OCI-M1 (cell line): ENCODE data around the gene HIPK2.

ENCODE experiments used
- DNase-seq: peaks from one replicate; lab custom pipeline; 2025; lab: John Stamatoyannopoulos, UW

Gene HIPK2

DNA sequence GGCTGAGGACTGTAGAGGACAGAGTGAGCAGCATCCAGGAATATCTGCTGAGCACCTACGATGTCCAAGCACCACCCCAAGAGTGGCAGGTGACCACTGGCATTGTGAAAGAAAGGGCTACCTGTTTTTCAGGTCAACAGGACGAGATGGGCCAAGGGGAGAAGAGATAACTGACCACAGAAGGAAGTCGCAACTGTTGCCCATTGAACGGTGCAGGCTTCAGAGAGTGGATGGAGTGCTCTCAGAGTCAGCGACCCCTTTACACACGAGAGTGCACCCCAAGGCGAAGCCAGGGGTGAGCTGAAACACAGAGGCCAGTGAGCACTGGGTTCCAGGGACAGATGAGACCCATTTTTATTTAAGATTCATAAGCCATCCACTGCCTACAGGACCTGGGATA, 42.3 kb downstream of the HIPK2 start:
- no peak for DNase-seq

DNA sequence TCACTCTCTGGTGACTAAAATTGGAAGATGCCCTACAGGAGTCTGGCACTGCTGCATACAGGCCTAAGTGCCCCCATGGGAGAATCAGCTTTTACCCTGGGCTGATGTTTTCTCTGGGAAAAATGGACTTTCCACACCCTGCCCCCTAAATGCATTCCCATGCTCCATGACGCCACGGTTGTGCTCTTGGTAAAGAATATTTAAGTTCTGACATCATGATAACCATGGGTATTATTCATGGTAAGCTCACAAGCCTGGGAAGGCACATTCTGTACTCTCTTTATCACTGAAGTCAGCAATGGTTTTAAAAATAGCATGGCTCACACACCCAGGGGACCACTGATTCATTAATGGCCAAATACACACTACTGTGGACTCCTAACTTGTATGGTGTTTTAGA, 43.4 kb downstream of the HIPK2 start:
- no peak for DNase-seq

DNA sequence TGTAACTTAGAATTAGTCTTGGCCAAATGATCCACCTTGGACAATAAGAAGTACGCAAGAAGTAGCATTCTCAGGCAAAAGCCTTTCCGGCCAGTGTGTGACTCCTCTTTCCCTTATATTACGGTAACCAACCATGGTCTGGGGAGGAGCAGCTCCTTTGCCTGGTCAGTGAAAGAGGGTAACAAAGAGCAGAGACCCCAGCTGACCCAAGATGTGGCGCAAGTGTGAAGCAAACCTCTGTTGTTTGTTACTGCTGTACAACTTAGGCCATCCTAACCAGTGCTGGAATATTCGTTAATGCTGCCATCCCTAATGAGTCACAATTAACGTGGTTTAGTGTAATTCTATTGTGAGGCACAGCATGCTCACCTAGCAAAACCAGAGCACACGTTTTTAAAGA, 44.0 kb downstream of the HIPK2 start:
- DNase-seq, result no peak

DNA sequence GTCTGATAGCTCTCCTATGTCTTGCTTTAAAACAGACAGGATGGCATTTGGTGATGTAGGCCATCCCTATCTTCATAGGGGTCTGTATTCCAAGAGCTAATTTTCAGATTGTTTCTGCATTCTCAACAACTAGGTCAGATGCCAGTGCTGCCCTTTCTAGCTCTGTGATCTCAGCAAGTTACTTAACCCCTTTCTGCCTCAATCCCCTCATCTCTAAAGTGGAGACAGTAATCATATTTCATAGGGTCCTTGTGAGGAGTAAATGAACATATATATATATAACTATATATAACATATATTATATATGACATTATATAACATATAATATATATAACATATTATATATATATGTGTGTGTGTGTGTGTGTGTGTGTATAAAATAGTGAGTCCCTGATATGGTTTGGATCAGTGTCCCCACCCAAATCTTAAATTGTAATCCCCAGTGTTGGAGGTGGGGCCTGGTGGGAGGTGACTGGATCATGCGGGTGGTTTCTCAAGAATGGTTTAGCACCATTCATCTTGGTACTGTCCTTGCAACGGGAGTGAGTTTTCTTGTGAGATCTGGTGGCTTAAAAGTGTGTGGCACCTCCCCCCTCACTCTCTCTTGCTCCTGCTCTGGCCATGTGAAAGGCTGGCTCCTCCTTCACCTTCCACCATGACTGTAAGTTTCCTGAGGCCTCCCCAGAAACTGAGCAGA, 45.2 kb downstream of the HIPK2 start:
- no peak for DNase-seq

DNA sequence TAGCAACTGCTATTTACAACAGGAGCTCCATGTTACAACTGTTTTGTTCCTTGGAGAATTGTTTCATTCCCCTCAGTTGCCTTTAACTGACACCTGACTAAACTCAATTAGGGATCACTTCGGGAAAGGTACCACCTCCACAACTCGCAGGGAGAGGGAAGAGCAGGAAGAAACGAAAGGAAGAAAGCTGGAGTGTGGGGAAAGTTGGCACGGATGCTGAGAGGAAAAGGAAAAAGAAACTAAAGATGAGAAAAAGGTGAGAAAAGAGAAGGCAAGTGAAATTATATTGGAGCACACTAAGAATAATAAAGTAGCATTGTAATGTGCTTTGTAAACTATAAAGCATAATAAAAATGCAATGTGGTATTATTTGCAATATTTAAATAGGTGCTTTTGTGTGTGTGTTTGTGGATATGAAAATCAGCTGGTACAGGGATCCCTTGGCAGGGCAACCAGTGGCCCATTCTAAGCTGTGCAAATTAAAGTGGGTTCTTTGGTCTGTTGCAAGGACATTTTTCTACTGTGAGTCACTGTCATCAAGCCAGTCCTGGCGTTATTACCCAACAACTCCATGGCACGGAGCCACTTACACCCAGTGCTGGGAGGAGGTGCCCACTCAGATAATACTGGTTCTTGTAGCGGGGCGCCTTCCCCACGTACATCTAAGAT, 45.9 kb downstream of the HIPK2 start:
- no peak for DNase-seq

DNA sequence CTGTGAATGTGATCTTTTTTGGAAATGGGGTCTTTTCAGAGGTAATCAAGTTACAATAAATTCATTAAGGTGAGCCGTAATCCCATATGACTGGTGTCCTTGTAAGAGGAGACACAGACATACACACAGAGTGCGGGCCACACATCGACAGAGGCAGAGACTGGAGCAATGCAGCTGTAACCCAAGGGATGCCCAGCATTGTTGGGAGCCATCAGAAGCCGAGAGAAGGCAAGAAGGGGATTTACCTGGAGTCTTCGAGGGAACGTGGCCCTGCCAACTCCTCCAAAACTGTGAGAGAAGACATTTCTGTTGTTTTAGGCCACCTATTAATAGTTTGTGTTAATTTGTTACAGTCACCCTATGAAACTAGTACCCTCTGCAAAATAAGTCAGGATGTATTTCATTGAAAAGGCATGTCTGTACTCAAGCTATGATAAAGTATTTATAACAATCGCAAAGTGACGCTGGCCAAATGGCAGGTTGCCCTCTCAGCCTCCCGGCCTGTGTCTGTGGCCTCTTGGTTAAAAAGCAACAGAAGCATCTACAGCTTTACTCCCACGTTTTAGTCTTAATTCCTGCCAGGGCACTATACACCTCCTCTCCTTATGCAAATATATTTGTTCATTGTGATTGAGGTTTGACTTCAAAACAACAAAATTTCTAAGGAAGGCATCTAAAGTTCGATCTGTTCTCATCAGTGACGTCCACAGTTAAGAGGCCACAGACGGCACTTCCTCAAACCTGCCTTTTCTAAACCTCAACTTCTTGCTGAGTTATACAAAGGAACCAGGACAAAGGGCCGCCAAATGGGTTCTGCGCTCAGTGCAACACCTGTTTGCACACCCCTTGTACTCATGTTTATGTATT, 46.8 kb downstream of the HIPK2 start:
- no peak for DNase-seq

DNA sequence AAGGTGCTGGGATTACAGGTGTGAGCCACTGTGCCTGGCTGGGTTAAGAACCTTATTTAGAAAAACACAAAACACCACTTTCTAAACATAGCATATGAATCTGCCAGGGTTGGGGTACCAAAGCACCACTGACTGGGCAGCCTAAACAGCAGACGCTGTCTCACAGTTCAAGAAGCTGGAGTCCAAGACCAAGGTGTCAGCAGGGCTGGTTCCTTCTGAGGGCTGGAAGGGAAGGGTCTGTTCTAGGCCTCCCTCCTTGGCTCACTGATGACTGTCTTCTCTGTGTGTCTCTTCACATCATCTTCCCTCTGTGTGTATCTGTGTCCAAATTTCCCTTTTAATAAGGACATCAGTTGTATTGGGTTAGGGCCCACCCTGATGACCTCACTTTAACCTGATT, 49.6 kb downstream of the HIPK2 start:
- no peak for DNase-seq

DNA sequence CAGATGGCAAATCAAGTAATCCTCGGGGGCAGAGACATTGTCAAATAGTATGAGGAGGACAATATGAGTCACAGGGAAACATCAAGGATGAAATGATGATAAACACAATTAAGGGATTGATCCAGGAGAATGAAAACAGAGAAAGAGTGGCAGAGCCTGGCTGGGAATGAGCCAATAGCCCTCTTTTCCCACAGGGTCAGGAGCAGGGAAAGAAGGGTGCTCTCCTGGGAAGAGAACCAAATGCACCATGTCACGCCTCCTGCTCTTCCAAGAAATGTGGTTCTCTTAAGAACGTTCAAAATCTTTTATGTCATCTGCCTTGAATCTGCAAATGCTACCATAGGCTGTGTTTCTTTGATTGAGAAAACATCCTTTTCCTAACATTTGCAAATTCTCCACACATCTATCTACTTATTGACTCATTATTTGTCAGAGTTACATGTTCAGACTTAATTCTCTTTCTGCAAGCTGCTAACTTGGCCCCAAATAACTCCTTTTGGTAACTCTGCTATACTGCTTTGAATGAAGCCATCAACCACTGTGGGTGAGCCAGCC, 50.6 kb downstream of the HIPK2 start:
- DNase-seq, result no peak

DNA sequence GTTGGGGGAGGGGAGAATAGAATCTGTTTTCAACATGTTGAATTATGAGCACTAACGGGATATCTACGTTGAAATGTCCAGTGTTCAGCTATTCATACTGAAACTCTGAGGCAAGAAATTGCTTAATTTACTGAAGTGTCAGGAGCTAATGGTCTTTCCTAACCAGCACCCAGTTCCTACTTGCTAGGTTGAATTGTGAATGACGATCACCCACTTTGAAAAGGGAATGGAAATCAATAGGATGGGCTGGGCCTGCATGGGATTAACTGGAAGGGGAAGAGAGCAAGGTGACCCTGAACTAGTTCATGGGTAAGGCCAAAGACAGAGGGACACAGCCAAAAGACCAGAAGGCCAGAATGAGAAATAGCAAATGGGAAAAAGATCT, 51.3 kb downstream of the HIPK2 start:
- no peak for DNase-seq

DNA sequence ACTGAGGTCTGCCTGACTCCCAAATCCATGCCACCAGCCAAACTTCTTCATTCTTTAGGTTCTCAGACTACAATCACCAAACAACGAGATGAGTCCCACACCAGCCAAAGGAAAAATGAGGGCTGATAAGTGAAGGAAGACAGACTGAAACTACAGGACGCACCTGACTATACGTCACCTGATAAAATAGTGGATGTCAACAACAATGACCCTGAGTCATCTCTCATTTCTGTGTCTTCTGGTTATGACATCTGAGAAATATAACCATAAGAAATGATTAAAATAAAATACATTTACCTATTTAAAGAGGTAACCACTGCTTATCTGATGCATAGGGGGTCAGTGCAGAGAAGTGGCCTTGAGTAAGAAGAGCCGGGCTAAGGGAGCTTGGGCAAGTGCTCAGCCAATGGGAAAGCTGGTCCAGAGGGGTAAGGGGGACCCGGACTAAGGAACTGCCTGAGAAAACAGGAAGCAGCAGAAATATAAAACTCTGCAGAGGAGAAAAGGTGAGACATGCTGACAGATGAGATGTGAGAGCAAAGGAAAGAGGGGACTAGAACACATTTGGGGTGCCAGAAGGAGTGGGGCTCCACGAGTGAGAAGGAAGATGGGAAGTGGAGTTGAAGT, 51.8 kb downstream of the HIPK2 start:
- DNase-seq, result no peak

DNA sequence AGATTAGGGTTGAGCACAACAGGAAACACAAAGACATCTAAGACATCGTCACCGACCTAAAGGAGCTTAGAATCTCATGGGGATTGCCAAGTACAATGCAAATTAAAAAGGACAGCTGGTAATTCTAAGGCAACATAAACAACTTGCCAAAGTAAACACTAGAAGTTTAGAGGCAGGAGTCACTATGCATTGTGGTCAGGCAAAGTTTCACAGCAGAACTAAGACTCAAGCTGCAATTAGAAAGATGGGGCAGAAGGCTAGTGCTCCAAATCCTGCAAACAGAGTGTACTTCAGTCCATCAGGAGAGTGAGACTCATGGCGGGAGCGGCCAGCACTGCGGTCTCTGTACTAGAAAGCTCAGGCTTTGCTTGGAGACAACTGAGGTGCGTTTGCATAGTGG, 52.7 kb downstream of the HIPK2 start:
- DNase-seq, result no peak

DNA sequence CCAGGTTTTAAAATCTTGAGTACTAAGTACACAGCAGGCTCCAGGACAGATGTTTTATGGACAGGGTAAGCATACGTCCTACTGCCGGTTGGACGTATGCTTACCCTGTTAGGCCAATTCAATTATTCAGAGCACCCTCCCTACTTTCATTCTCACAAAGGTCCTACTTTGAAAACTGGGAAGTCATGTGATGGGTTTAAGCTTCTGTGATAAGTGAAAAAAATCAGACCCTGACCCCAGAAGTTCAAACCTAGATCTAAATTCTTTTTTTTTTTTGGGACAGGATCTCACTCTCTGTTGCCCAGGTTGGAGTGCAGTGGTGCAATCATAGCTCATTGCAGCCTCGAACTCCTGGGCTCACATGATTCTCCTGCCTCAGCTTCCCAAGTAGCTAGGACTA, 55.2 kb downstream of the HIPK2 start:
- DNase-seq, result no peak

DNA sequence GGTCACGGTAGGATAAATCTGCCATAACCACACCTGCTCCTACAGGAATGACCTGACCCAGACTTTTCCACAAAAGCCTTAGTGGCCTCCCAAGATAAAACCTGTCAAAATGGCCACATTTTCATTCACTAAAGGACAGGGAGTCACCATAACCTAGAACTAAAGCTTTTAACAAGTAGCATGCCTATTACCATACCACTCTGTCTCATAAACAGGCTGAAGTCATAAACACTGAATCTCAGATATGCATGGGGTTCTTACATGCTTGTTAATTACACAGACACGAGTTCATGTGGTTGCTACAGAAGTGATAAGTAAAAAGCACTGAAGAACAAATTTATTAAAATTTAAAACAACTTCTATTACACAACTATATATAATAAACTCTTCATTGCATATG, 56.0 kb downstream of the HIPK2 start:
- no peak for DNase-seq

DNA sequence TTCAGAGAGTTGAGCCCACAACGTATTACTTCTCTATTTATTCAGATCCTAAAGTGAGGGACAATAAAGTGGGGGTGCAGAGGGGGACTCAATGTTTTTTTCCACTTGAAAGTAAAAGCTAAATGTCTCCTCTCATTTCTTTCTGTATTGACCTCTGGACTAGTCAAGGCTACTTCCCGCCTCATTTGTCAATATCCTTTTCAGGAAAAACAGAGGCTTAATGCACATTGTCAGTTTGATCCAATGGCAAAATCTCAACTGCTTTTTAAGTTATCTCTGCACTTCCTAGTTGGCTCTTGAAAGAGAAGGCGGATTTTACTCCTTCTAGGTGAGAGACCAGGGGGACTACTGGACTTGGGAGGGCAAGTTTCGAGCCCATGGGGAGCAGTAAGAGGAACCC, 56.4 kb downstream of the HIPK2 start:
- DNase-seq, result no peak

DNA sequence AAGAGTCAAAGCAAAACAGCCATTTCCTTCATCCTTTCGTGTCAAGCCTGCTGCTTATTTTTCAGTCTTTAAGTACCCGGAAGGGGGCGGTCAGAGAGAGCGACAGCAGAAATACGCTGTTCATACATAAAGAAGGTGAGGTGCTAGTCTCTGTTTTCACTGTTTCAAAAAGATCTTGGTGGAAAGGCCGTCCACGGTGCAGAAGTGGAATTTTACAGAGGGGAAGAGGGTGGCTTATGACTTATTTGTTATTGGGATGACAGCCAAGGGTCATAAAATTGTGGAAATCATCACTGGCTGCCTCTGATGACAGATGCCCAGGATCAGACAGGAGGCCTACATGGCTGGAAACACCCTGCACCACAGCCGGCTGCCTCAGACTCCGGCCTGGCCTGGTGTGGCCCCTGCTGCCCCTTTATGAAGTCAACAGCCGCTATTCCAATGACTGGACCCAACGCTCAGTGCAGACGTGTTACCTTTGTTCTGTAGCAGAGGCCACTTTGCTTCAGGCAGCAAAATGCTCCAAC, 57.0 kb downstream of the HIPK2 start:
- DNase-seq, result no peak

DNA sequence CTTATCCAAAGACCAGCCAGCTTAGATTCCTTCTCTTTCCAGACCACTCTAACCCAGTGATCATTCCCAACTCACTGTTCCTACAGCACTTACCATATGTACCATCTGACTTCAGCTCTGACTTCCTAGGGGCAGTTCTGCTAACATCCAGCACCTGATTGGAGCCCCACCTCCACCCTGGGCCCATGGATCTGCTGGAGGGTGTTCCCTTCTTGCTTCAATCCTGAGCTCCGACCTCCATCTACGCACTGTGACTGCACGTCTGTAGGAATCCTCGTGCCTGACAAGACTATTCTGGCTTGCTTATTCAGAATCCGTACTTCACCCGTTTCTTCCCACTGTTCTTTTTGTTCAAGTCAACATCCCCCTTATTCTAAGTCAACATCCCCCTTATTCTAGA, 57.6 kb downstream of the HIPK2 start:
- DNase-seq, result no peak

DNA sequence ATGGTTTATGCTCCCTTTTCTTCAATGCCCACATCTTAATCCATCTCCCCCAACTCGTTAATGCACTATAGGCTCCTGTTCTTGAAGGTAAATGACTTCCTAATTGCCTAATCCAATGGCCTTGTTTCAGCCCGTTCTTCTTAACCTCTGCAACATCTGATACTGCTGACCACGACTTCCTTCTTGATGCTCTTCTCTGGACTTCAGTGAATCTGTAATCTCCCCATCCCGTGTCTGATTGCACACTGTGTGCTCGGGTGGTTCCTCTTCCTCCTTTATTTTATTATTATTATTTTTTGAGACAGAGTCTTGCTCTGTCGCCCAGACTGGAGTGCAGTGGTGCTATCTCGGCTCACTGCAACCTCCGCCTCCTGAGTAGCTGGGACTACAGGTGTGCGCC, 58.9 kb downstream of the HIPK2 start:
- peak; percentile 73 for DNase-seq

DNA sequence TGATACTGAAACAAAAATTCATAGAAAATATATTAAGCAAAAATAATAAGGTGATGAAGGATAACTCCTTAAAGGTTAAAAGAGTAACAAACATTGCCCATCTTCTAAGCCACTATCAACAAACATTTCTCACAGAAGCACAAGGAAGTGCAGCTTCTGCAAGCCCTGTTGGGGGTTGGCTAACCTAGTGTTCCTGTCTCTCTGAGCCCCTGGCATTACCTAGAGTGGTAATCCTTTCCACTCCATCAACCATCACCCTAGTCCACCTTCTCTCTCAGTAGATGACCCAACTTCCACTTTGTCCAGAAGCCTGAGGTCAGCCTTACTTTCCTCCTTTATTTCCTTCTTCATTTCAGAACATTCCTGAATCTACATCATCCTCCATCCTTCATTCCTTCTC, 59.7 kb downstream of the HIPK2 start:
- DNase-seq, result no peak

DNA sequence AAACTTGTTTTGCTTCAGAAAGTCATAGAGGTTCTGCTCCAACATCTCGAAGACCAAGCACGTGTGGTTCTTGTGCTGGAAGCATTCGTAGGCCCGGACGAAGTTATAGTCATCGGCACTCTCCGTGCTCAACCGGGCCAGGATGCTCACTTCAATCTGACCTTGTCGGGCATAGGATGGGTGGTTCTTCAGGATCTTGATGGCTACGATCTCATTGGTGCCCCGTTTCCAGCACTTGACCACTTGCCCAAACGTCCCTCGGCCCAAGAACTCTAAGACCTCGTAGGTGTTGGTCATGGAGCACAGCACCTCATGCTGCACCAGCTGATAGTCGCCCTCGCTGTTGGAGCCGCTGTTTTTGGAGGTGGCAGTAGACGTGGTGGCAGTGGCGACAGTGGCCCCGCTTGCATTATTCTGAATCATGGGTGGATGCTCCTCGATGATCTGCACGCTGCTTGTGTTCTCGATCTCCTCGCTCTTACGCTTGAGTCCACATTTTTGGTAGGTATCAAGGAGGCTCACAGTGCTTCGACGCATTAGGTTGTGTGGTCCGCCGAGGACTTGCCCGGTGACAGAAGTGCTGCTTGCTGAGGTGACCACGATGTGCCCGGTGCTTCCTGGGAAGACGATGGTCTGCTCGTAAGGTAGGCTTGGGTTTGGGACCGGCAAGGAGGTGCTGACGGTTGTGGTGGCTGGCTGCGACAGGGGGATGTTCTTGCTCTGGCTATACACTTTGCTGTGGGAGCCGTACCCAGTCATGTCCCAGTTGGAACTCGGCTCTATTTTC, 61.4 kb downstream of the HIPK2 start:
- DNase-seq, result no peak

DNA sequence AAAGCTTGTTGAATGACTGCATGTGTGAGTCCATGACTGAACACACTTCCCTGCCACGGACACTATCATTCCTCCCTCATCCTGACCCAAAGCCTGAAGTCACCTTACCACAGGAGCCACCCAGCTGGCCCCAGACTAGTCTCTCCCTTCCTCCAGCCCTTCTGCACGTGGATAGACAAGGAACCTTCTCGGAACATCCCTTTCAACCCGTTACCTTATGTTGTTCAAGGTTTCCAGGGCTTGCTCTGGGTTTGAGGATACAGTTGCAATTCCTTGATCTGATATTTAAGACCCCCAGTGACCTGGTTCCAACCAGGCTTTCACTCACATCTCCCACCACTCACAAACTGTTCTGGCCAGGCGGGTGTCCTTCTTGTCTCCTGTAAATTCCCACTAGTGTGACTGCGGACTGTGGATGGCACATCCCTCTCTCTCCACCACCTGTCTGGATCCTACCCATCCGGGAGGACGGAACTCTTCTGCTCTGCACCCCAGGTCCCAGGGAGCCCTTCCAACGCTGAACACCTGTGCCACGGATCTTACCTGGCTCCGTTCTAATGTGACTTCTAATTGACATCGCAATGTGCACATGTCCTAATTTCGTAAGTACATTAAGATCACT, 62.5 kb downstream of the HIPK2 start:
- DNase-seq, result no peak
